ENCODE measurements around the gene PLA2G7.

The PLA2G7 gene

GRCh38 chr6:46687619-46688097, 47.5 kb downstream of the PLA2G7 start, which contains the start of gene TDRD6:
TSS of gene TDRD6 (plus strand) at chr6:46687885. CDS start at chr6:46688129, 244 bp downstream.
- no peak for FAIRE-seq

GRCh38 chr6:46684771-46685170, 50.4 kb downstream of the PLA2G7 start:
- FAIRE-seq = no peak

- no peak for FAIRE-seq
Measured at GRCh38 chr6:46677314-46677654, 57.9 kb downstream of the PLA2G7 start.

GRCh38 chr6:46676604-46677313, 58.4 kb downstream of the PLA2G7 start:
- FAIRE-seq = no peak

GRCh38 chr6:46674410-46674809, 60.8 kb downstream of the PLA2G7 start:
- no peak for FAIRE-seq

GRCh38 chr6:46667377-46667776, 67.8 kb downstream of the PLA2G7 start:
- no peak for FAIRE-seq

GRCh38 chr6:46661483-46661882, 73.7 kb downstream of the PLA2G7 start:
- FAIRE-seq = no peak

- FAIRE-seq = no peak
Measured at GRCh38 chr6:46657642-46658041, 77.5 kb downstream of the PLA2G7 start.

- FAIRE-seq = no peak
Measured at GRCh38 chr6:46655803-46656202, 79.4 kb downstream of the PLA2G7 start.
